ENCODE measurements around the gene MGST3. TPM values are rescaled to one million over a fixed set of nuclear protein-coding genes. Genes with fewer than 3 reads are reported as not detected.
"Not testable (repeated sequence)": the region's sequence is repeated elsewhere in the genome, so short reads cannot be mapped to it uniquely, and the experiment has no call there.

Gene MGST3
- total RNA-seq, 1 donor from 2014 or later, result 648 TPM

DNA sequence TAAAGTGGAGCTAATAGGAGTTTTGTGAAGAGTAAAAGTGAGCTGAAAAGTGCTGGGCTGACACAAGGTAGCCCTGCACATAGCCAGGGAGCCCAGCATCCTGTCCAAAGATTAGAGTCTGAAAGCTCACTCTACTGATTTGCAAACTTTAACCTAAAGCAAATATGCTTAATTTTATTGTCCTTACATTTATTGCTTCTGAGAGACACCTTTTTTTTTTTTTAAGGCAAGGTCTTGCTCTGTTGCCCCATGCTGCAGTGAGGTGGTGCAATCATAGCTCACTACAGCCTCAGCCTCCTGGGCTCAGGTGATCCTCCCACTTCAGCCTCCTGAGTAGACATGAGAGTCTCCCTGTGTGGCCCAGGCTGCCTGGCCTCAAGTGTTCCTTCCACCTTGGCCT, 16.5 kb downstream of the MGST3 start:
- DNase-seq (no peak), ATAC-seq (no peak)
- intact Hi-C loops (cut with micrococcal nuclease), result no loop called here

- ATAC-seq, result peak; percentile 57
- intact Hi-C loops (cut with micrococcal nuclease), result no loop called here
- no peak for DNase-seq
These were observed 16.9 kb downstream of the MGST3 start for GRCh38 chr1:165647970-165648369.

DNA sequence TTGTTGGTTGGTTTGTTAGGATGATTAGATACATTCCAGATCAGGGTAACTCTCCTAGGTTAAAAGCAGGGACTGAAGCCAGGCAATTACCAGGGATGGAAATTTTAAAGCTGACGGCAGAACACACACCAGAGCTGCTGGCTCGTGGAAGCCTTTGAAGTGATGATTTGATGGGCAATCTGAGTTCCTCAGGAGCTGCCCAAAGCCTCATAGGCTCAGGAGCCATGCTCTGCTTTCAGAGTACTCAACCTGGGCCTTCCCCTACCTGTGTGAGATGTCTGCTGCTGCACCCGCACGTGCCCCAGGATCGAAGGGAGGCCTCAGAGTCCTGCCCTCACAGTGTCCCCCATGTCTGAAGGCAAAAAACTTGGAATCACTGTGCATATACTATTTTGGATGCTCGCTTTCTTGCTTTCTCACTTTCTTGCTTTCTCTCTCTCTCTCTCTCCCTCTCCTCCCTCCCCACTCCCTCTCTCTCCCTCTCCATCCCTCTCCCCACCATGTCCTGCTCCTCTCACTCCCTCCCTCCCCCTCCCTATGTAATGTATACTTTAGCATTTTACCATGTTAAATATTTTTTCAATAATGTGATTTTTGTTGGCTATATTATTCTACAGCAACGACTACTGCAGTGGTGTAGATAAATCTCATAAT, 18.0 kb downstream of the MGST3 start:
- DNase-seq (no peak), ATAC-seq (peak; percentile 28)
- intact Hi-C loops (cut with micrococcal nuclease), result no loop called here

DNA sequence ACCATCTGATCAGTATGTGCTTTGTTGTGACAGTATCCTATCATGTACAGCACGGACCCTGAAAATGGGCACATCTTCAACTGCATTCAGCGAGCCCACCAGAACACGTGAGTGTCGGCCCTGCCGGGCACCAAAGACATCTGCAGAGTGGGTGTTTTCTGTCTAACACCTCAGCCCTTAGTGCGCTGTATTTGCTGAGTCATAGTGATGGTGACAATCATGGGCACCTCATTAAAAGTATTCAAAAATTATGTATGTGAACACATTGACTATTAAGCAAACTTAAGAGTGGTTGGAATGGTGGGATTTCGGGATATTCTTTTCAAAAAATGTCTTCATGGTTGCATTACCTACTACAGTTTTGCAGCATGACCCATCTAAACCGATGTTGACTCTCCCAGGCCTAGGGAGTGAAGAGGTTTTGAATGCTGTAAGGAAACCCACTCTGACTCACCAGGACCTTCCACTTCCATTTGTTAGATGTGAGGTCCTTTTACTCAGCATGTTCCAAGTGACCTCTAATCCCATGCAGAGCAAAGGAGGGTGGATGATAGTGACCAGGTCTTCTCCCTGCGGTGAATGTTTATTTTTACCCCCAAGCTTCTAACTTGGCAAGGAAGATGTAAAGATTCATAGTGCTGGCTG, 20.1 kb downstream of the MGST3 start:
- intact Hi-C loops (cut with micrococcal nuclease), result no loop called here

DNA sequence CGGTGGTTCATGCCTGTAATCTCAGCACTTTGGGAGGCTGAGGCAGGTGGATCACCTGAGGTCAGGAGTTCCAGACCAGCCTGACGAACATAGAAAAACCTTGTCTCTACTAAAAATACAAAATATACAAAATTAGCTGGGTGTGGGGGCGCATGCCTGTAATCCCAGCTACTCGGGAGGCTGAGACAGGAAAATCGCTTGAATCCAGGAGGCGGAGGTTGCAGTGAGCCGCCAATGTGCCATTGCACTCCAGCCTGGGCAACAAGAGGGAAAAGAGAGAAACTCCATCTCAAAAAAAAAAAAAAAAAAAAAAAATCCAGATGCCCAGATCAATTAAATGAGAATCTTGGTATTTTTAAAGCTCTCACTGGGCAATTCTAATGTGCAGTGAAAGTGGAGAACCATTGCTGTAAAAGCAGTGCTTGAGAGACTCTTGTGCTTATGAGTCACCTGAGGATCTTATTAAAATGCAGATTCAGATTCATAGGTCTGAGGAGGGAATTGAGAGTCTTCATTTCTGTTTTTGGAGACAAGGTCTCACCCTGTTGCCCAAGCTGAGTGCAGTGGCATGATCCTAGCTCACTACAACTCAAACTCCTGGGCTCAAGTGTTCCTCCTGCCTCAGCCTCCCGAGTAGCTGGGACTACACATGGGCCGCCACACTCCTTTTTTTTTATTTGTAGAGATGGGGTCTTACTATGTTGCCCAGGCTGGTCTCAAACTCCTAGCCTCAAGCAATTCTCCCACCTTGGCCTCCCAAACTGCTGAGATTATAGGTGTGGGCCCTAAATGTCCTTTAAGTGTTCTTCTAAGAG, 27.9 kb downstream of the MGST3 start:
- intact Hi-C loops (cut with micrococcal nuclease); ATAC-seq; DNase-seq: not testable (repeated sequence)

More for the DNA sequence above, 20.1 kb downstream of the MGST3 start:
- DNase-seq (no peak), ATAC-seq (no peak)

DNA sequence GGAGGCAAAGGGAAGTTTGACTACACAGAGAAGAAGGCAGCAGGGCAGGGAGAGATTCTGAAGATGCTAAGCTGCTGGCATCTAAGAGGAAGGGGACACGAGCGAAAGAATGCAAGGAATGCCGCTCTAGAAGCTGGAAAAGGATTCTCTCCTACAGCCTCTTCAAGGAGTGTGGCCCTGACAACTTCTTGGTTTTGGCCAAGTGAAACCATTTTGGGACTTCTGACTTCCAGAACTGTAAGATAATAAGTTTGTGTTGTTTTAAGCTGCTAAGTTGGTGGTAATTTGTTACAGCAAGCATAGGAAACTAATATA, 28.5 kb downstream of the MGST3 start:
- ATAC-seq, result no peak
- intact Hi-C loops (cut with micrococcal nuclease), result no loop called here
- no peak for DNase-seq

- no peak for DNase-seq
- intact Hi-C loops (cut with micrococcal nuclease), result no loop called here
- peak; percentile 12 for ATAC-seq
These were observed 30.7 kb downstream of the MGST3 start for GRCh38 chr1:165661703-165662102.

DNA sequence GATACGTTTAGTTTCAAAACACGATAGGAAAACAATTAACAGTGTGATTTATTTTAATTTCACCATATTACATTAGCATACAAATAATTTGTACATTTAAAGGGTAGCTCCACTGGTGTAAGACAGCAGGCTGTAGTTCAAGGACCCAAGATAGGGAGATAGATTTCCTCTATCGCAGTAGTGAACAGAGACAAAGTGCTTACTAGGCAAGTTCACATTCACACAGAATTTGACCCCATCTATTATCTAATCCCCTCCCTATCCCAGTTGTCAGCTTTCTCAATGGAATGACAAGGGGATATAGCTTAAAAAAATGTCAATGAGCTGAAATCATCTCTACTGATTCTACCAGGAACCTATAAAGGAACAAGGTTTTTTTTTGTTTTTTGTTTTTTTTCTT, 31.2 kb downstream of the MGST3 start:
- no peak for DNase-seq
- ATAC-seq, result no peak
- intact Hi-C loops (cut with micrococcal nuclease), result no loop called here

DNA sequence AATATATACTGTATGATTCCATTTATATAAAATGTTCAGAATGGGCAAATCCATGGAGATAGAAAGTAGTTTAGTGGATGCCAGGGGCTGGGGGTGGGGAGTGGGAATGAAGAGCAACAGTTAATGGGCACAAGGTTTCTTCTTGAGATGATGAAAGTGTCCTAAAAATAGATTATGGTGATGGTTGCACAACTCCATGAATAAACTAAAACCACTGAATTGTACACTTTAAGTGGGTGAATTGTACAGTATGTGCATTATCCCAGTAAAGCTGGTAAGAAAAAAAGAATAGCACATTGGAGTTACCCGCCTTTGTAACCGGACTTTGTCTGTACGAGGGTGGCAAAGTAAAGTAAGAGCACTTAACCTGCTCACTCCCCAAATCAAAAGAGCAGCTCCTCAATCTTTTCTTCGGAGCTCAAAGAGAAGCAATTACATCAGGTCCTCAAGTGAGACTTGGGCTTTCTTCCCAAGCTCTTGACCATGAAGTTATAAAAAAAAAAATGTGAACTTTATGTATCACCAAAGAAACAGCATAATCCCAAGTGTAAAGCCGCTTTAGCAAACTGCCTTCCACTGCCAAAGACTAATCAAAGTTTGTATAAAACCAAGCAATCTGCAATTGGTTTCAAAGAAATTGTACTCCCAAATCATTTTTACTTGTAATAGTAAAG, 35.3 kb downstream of the MGST3 start:
- no peak for ATAC-seq
- DNase-seq, result no peak
- intact Hi-C loops (cut with micrococcal nuclease), result no loop called here

DNA sequence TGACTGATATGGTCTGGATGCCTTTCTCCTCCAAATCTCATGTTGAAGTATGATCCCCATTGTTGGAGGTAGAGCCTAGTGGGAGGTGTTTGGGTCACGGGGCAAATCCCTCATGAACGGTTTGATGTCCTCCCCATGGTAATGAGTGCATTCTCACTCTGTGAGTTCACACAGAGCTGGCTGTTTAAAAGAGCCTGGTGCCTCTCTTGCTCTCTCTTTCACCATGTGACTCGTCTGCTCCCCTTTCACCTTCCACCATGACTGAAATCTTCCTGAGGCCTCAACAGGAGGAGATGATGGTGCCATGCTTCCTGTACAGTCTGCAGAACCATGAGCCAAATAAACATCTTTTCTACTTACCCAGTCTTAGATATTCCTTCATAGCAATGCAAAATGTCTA, 37.1 kb downstream of the MGST3 start:
- ATAC-seq, result no peak
- DNase-seq, result no peak
- intact Hi-C loops (cut with micrococcal nuclease), result no loop called here

DNA sequence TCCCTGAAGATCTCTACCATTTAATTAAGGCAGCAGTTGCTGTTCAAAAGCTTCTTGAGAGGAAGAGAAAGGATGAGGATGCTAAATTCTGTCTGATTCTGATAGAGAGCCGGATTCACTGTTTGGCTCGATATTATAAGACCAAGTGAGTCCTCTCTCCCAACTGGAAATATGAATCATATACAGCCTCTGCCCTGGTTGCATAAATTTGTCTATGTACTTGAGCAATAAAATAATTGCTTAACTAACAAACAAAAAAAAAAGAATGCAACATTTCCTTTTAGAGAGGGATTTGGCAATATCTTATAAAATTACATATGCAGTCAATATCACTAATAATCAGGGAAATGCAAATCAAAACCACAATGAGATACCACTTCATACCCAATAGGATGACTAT, 40.5 kb downstream of the MGST3 start:
- DNase-seq, result no peak
- intact Hi-C loops (cut with micrococcal nuclease), result no loop called here
- no peak for ATAC-seq

- intact Hi-C loops (cut with micrococcal nuclease), result no loop called here
- no peak for DNase-seq
- no peak for ATAC-seq
These were observed 43.6 kb downstream of the MGST3 start for GRCh38 chr1:165674599-165674998.

- no peak for ATAC-seq
These were observed 44.8 kb downstream of the MGST3 start for GRCh38 chr1:165675794-165676193.

DNA sequence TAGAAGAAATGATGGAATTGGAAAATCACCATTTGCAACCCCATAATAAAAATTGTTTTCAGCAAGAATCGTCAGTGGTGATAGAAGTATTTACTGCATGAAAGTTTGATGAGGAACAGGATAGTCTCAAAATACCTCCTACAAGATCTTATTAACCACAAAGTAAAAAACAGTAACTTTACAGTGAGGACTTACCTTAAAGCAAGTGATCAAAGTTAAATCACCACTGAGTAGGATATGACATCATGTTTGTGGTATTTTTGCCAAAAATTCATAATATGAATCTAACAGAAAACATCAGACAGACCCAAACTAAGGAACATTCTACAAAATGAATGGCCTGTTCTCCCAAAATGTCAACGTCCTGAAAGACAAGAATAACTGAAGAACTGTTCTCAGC, 47.5 kb downstream of the MGST3 start:
- ATAC-seq (no peak), DNase-seq (no peak)
- intact Hi-C loops (cut with micrococcal nuclease), result no loop called here

More at GRCh38 chr1:165675794-165676193, 44.8 kb downstream of the MGST3 start:
- intact Hi-C loops (cut with micrococcal nuclease), result no loop called here
- no peak for DNase-seq

DNA sequence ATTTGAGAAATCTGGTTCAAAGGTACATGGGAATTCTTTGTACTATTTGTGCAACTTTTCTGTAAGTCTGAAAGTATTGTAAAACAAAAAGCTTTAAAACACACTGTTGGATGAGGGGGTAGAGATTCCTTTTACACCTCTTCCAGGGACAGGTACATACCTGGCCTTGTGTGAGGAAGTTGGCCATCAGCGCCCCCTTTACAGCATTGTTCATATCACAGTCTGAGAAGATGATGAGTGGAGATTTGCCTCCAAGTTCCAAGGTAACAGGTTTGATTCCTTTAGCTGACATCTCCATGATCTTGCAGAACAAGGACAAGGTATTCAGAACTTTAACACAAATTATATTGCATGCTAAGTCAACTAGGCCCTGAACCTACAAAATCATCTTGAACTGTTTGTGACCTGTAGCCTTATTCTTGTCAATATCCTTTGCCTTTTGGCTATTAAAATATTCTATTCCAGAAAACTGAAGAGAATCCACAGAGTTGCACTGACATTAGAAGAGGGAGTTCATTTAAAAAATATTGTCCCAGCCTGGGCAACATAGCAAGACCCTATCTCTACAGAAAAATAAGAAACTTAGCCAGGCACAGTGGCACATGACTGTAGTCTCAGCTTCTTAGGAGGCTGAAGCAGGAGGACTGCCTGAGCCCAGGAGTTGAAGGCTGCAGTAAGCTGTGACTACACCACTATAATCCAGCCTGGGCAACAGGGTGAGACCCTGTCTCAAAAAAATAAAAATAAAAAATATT, 48.4 kb downstream of the MGST3 start:
- ATAC-seq (no peak), DNase-seq (no peak)
- intact Hi-C loops (cut with micrococcal nuclease), result no loop called here

DNA sequence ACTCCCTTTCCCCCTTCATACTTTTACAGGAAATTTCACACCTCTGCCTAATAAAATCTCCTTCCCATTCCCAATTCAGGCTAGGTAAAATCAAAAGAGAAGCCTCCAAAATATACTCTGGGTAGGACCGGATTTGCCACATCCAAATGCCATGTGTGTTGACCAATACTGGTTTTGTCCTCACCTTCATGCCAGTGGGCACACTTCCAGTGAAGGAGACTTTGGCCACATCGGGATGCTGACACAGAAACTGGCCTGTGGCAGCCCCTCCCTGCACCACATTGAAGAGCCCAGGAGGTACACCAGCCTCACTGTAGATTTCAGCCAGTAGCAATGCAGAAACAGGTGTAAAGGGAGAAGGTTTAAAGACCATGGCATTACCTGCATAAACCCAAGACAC, 49.3 kb downstream of the MGST3 start:
- intact Hi-C loops (cut with micrococcal nuclease), result no loop called here

GRCh38 chr1:165680773-165681172, 49.7 kb downstream of the MGST3 start:
- ATAC-seq; DNase-seq; intact Hi-C loops (cut with micrococcal nuclease): not testable (repeated sequence)

More for the DNA sequence above, 49.3 kb downstream of the MGST3 start:
- DNase-seq, result no peak
- no peak for ATAC-seq

DNA sequence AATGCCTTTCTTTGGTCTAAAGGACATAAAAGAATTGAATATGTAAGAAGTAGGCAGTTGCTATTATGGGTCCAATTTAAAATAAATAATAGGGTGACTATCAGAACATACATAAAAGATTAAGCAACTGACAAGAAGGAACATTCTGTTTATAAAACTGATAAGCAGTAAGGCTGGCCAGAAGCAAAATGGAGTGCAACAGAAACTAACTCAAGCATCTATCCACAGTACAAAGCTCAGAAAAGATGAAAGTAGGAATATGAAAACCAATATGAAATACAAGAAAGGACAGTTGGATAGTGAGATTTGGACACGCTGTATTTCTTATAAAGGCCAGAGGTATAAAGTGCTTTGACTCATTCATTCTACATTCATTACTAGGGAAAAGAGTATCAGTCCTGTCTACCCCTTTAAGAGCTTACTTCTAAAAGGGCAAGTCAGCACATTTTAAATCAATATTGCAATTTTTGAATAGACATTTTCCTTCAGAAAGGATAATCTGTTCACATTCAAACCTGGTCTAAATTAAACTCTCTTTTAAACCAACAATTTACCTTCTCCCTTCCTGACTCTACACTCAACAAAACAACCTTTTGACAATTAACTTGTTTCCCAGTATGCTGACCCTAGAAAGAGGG, 52.9 kb downstream of the MGST3 start:
- ATAC-seq (no peak), DNase-seq (no peak)
- intact Hi-C loops (cut with micrococcal nuclease), result no loop called here
